PFSK-1 (cell line): Measurements from ENCODE around the gene ENTPD1.

ENCODE experiments used
- FOXP2 ChIP-seq: optimal IDR thresholded peaks from 2 replicates; pipeline ENCODE3; 2011; ENCODE audit warnings: borderline replicate concordance, control low read depth, inconsistent platforms; ENCODE audit not compliant: insufficient read depth; ENCODE audit errors: extremely low read length, extremely low read depth
- POLR2AphosphoS5 ChIP-seq: IDR thresholded peaks from 2 replicates; pipeline ENCODE4 v1.6.1; 2012; ENCODE audit warnings: low read depth, mild to moderate bottlenecking, control low read depth, low read length, moderate library complexity
- REST ChIP-seq, 2 experiments: IDR thresholded peaks; 2 replicates each; pipeline versions ENCODE4 v1.6.1 to v1.8.0; 2011 to 2012; ENCODE audit warnings: low read depth in 2 of 2, low read length in 2 of 2, control low read depth in 1 of 2, inconsistent platforms in 1 of 2, mild to moderate bottlenecking in 1 of 2, moderate library complexity in 1 of 2; ENCODE audit not compliant: insufficient read depth in 1 of 2
- SIN3A ChIP-seq: IDR thresholded peaks from 2 replicates; pipeline ENCODE4 v1.6.1; 2012; ENCODE audit warnings: mild to moderate bottlenecking, low read length, moderate library complexity, borderline replicate concordance; ENCODE audit not compliant: insufficient read depth
- TAF1 ChIP-seq: IDR thresholded peaks from 2 replicates; pipeline ENCODE4 v1.6.1; 2012; ENCODE audit warnings: low read length, control low read depth, borderline replicate concordance; ENCODE audit not compliant: insufficient read depth

Gene ENTPD1

GRCh38 chr10:95716466-95716865 is 39.5 kb upstream of the ENTPD1 start:
- TF ChIP-seq REST (IDR thresholded peaks at IDR 0.05; ENCODE audit: insufficient read depth in 1 of 2, low read depth in 2 of 2, low read length in 2 of 2) = no peak
- TF ChIP-seq SIN3A = no peak
- no peak for TF ChIP-seq FOXP2
- no peak for TF ChIP-seq TAF1
- no peak for TF ChIP-seq POLR2AphosphoS5

GRCh38 chr10:95716866-95717265 is 39.1 kb upstream of the ENTPD1 start:
- TF ChIP-seq SIN3A (no peak), REST (IDR thresholded peaks at IDR 0.05; ENCODE audit: insufficient read depth in 1 of 2, low read depth in 2 of 2, low read length in 2 of 2) (no peak), FOXP2 (no peak), TAF1 (no peak), POLR2AphosphoS5 (no peak)

DNA sequence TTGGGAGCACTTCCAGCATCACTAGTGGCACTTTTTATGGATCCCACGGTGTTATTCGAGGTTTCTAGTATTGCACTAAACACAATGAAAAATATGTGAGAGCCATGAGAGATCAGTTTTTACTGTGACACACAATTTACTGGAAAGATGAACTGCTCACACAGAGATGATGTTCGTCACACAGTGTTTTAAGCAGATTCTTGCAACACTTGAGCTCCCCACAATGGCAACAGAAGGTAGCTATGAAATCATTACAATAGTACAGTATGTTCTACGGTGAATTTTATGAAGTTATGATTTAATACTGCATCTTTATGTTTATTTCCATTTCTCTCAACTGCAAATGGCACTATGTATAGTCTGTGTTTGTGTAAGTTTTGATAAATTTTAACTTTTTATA is 27.4 kb upstream of the ENTPD1 start:
- TF ChIP-seq SIN3A (no peak), TAF1 (no peak), FOXP2 (no peak), REST (IDR thresholded peaks at IDR 0.05; ENCODE audit: insufficient read depth in 1 of 2, low read depth in 2 of 2, low read length in 2 of 2) (no peak), POLR2AphosphoS5 (no peak)

DNA sequence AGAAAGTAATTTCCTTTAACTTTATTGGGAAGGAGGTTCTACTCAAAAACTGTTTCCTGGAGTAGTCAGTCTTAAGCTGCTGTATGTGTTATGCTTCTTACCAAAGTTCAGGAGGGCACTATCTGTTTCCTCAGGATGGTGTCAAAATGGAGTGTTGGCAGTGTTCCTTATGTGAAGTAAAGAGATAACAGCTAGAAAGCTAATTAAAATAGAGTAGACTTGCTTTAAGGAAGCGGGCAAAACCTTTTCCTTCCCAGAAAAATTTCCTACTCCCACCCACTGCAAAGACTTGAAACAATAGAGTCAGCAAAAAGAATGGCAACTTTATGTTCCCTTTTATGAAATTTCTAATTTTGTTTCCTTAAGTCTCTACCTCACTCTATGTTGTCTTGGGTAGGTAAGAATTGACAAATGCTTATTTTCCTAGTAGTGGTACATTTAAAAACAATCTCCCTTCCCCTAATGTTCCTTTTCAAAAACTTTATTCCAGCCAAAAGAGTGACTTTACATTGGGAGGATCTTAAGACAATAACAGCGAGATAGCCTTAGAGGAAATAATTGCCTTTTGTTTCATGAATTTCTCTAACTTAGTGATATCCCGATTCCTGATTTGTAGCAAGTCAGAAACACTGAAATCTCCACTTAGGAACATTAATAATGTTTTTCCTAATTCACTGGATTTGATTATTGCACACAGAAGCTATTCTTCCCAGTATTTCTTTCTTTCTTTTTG is 26.5 kb upstream of the ENTPD1 start:
- no peak for TF ChIP-seq TAF1
- no peak for TF ChIP-seq POLR2AphosphoS5
- TF ChIP-seq SIN3A = no peak
- TF ChIP-seq REST (IDR thresholded peaks at IDR 0.05; ENCODE audit: insufficient read depth in 1 of 2, low read depth in 2 of 2, low read length in 2 of 2) = no peak
- no peak for TF ChIP-seq FOXP2
